ENCODE results near the gene FSIP1.

Gene FSIP1

GRCh38 chr15:39587731-39588530 is 194.7 kb downstream of the FSIP1 start:
- DNase-seq (ENCODE audit: extremely low spot score) = no peak
- CTCF ChIA-PET = interaction anchor here (1.5 kb wide), 1 partner anchor 169 kb away, joined by 4 read pairs; no protein-coding TSS in a partner anchor
- POLR2A ChIA-PET = no interaction called here
- TF ChIP-seq CTCF (IDR thresholded peaks at IDR 0.05; ENCODE audit: control extremely low read depth, extremely low read depth, low read depth, missing control alignments) = no peak

GRCh38 chr15:39587096-39587721 is 195.4 kb downstream of the FSIP1 start:
- no peak for TF ChIP-seq CTCF (IDR thresholded peaks at IDR 0.05; ENCODE audit: control extremely low read depth, extremely low read depth, low read depth, missing control alignments)
- CTCF ChIA-PET = interaction anchor here (0.9 to 1.4 kb wide), 3 partner anchors 9 to 879 kb away, joined by 3 to 4 read pairs (median 4); no protein-coding TSS in a partner anchor
- no peak for DNase-seq (ENCODE audit: extremely low spot score)
- POLR2A ChIA-PET = no interaction called here

DNA sequence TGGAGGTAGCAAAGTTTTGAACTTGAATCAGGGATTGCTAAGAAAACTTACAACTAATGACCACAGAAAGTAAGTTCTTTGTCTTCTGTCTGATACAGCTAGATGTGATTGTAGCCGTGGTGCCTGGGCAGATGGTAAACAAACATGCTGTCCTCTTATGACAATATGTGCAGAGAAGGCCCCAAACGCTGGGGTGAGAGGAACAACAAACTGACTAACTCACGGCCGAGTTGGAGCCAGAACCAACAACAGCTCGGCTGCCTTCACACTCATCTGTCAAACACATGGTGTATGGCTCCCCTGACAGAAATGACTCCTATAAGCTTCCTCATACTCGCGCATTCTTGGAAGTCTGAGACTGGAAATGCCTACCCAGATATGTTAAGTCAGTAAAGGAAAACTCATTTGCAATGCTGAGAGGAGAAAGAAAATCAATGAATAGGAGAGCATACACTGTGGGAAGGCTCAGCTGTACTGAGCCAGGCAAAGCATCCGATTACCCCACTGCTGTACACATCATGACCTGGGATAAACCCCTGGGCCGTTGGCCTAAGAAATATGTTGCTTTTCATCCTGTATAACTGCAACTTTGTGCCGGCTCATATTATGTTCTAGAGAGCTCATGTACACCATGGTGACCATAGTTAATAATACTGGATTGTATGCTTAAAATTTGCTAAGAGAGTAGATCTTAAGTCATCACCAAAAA is 196.1 kb downstream of the FSIP1 start:
- no peak for DNase-seq (ENCODE audit: extremely low spot score)
- CTCF ChIA-PET = interaction anchor here (0.9 to 1.9 kb wide), 5 partner anchors 9 to 879 kb away, joined by 3 to 9 read pairs (median 4); no protein-coding TSS in a partner anchor
- no peak for TF ChIP-seq CTCF (IDR thresholded peaks at IDR 0.05; ENCODE audit: control extremely low read depth, extremely low read depth, low read depth, missing control alignments)
- POLR2A ChIA-PET = no interaction called here

GRCh38 chr15:39585871-39586301 is 196.8 kb downstream of the FSIP1 start:
- CTCF ChIA-PET = interaction anchor here (0.8 to 1.9 kb wide), 5 partner anchors 15 to 878 kb away, joined by 3 to 9 read pairs (median 4); no protein-coding TSS in a partner anchor
- DNase-seq (ENCODE audit: extremely low spot score) = no peak
- POLR2A ChIA-PET = no interaction called here
- no peak for TF ChIP-seq CTCF (IDR thresholded peaks at IDR 0.05; ENCODE audit: control extremely low read depth, extremely low read depth, low read depth, missing control alignments)

GRCh38 chr15:39585389-39585841 is 197.2 kb downstream of the FSIP1 start:
- no peak for TF ChIP-seq CTCF (IDR thresholded peaks at IDR 0.05; ENCODE audit: control extremely low read depth, extremely low read depth, low read depth, missing control alignments)
- ChIA-PET CTCF (interaction anchor here (0.8 to 1.9 kb wide), 3 partner anchors 15 to 180 kb away, joined by 3 to 9 read pairs (median 4); no protein-coding TSS in a partner anchor), POLR2A (no interaction called here)
- no peak for DNase-seq (ENCODE audit: extremely low spot score)
